Mesenchymal stem cell (in vitro differentiated cells and primary cell): Measurements from ENCODE around the gene GAMT.

Experiments used
- DNase-seq: peaks from one replicate; pipeline ENCODE4 v3.0.0-alpha.2; 2013
- H2AFZ ChIP-seq: one replicate; pipeline ENCODE4 v1.6.1; 2013; ENCODE audit warnings: low read depth, mild to moderate bottlenecking, control low read depth, inconsistent platforms, low read length, moderate library complexity
- H2AK5ac ChIP-seq: 2 replicates; pipeline ENCODE4 v1.6.1; 2013; ENCODE audit warnings: low read length, moderate library complexity, mild to moderate bottlenecking, inconsistent platforms; ENCODE audit not compliant: severe bottlenecking
- H2BK120ac ChIP-seq: one replicate; pipeline ENCODE4 v1.6.1; 2013; ENCODE audit warnings: low read depth, mild to moderate bottlenecking, inconsistent platforms, low read length, moderate library complexity
- H2BK12ac ChIP-seq, 2 experiments: one replicate each; pipeline ENCODE4 v1.6.1; 2013; ENCODE audit warnings: inconsistent platforms in 2 of 2, low read length in 2 of 2, mild to moderate bottlenecking in 2 of 2, moderate library complexity in 2 of 2, control low read depth in 1 of 2
- H2BK15ac ChIP-seq: one replicate; pipeline ENCODE4 v1.6.1; 2013; ENCODE audit warnings: mild to moderate bottlenecking, low read depth, inconsistent platforms; ENCODE audit not compliant: poor library complexity, severe bottlenecking
- H2BK5ac ChIP-seq: 2 replicates; pipeline ENCODE4 v1.6.1; 2013; ENCODE audit warnings: low read depth, mild to moderate bottlenecking, low read length, control low read depth, inconsistent platforms; ENCODE audit not compliant: poor library complexity, severe bottlenecking
- H3K14ac ChIP-seq, 2 experiments: one replicate each; pipeline ENCODE4 v1.6.1; 2013; ENCODE audit warnings: inconsistent platforms in 2 of 2, low read length in 2 of 2, control low read depth in 1 of 2, mild to moderate bottlenecking in 1 of 2, moderate library complexity in 1 of 2
- H3K18ac ChIP-seq, 2 experiments: one replicate each; pipeline ENCODE4 v1.6.1; 2013; ENCODE audit warnings: inconsistent platforms in 2 of 2, low read length in 2 of 2, control low read depth in 1 of 2, low read depth in 1 of 2, mild to moderate bottlenecking in 1 of 2
- H3K23ac ChIP-seq, 2 experiments: one replicate each; pipeline ENCODE4 v1.6.1; 2013; ENCODE audit warnings: inconsistent platforms in 2 of 2, low read length in 2 of 2, mild to moderate bottlenecking in 2 of 2, moderate library complexity in 2 of 2, control low read depth in 1 of 2
- H3K27ac ChIP-seq: 2 replicates; pipeline ENCODE4 v1.5.1; 2013; ENCODE audit warnings: mild to moderate bottlenecking, moderate library complexity, low read length, control low read depth, inconsistent platforms; ENCODE audit not compliant: poor library complexity, severe bottlenecking
- H3K27me3 ChIP-seq, 2 experiments: 2 replicates each; pipeline versions ENCODE4 v1.6.1 to v1.7.0; 2013; ENCODE audit warnings: low read length in 2 of 2, mild to moderate bottlenecking in 2 of 2, moderate library complexity in 2 of 2, control low read depth in 1 of 2, inconsistent platforms in 1 of 2; ENCODE audit not compliant: control insufficient read depth in 1 of 2, insufficient read depth in 1 of 2
- H3K36me3 ChIP-seq, 2 experiments: 2 replicates each; pipeline versions ENCODE4 v1.6.1 to v1.7.0; 2013; ENCODE audit warnings: low read length in 2 of 2, control low read depth in 1 of 2, inconsistent platforms in 1 of 2, low read depth in 1 of 2, mild to moderate bottlenecking in 1 of 2; ENCODE audit not compliant: insufficient read depth in 2 of 2, control insufficient read depth in 1 of 2
- H3K4ac ChIP-seq, 2 experiments: one replicate each; pipeline ENCODE4 v1.6.1; 2013; ENCODE audit warnings: inconsistent platforms in 2 of 2, low read length in 2 of 2, mild to moderate bottlenecking in 2 of 2, moderate library complexity in 2 of 2, control low read depth in 1 of 2, low read depth in 1 of 2
- H3K4me1 ChIP-seq: 2 replicates; pipeline ENCODE4 v1.6.1; 2013; ENCODE audit warnings: low read depth, low read length, control low read depth; ENCODE audit not compliant: control insufficient read depth, insufficient read depth
- H3K4me2 ChIP-seq: 2 replicates; pipeline ENCODE4 v1.6.1; 2013; ENCODE audit warnings: low read length, mild to moderate bottlenecking, inconsistent platforms; ENCODE audit not compliant: poor library complexity, severe bottlenecking
- H3K4me3 ChIP-seq, 2 experiments: 2 replicates each; pipeline versions ENCODE4 v1.5.1 to v1.7.0; 2013; ENCODE audit warnings: low read length in 2 of 2, mild to moderate bottlenecking in 2 of 2, control low read depth in 1 of 2, low read depth in 1 of 2; ENCODE audit not compliant: insufficient read depth in 1 of 2
- H3K79me1 ChIP-seq: replicated peaks from 2 replicates; pipeline ENCODE4 v1.6.1; 2013; ENCODE audit warnings: mild to moderate bottlenecking, control low read depth, low read length, inconsistent platforms; ENCODE audit not compliant: poor library complexity, severe bottlenecking
- H3K9ac ChIP-seq: 2 replicates; pipeline ENCODE4 v1.7.0; 2013; ENCODE audit warnings: mild to moderate bottlenecking, low read length, moderate library complexity
- H3K9me3 ChIP-seq: 2 replicates; pipeline ENCODE4 v1.7.0; 2013; ENCODE audit warnings: mild to moderate bottlenecking, low read length; ENCODE audit not compliant: control insufficient read depth
- H4K8ac ChIP-seq: one replicate; pipeline ENCODE4 v1.6.1; 2013; ENCODE audit warnings: inconsistent platforms, mild to moderate bottlenecking, low read length, moderate library complexity
- H4K91ac ChIP-seq: one replicate; pipeline ENCODE4 v1.6.1; 2013; ENCODE audit warnings: mild to moderate bottlenecking, low read length, inconsistent platforms
- WGBS: methylation state at CpG from one replicate; pipeline ENCODE4 v1.1.7; 2013; ENCODE audit warnings: mixed read lengths; 5-methylcytosine and 5-hydroxymethylcytosine counted together

GAMT gene

GRCh38 chr19:1357531-1358109 is 43.7 kb downstream of the GAMT start:
- Histone ChIP-seq H2AK5ac (no peak overlapping the region), H3K36me3 (peaks cover 27 to 47% of the 10 kb centered on the region in 2 experiments), H3K4ac (no peak overlapping the region), H3K79me1 (peaks cover 11% of the 10 kb centered on the region), H3K4me3 (no peak overlapping the region), H2AFZ (no peak overlapping the region), H2BK120ac (no peak overlapping the region), H3K4me2 (no peak overlapping the region), H2BK12ac (no peak overlapping the region), H2BK15ac (no peak overlapping the region), H2BK5ac (no peak overlapping the region), H3K4me1 (peaks cover 32% of the 10 kb centered on the region), H3K9ac (no peak overlapping the region), H3K9me3 (no peaks in the 10 kb centered on the region), H4K8ac (no peak overlapping the region), H3K27ac (no peak overlapping the region), H3K18ac (no peak overlapping the region), H3K14ac (no peak overlapping the region), H3K27me3 (no peaks in the 10 kb centered on the region), H3K23ac (no peak overlapping the region), H4K91ac (no peak overlapping the region)
- DNase-seq = no peak
- 89% methylated on average over 22 of the region's 24 CpGs for WGBS

- Histone ChIP-seq H2BK15ac (no peak overlapping the region), H4K91ac (no peak overlapping the region), H3K36me3 (peaks cover 24 to 40% of the 10 kb centered on the region in 2 experiments), H3K4me3 (peak overlapping the region in 1 of 2 experiments; percentile 84), H2AK5ac (no peak overlapping the region), H3K27ac (no peak overlapping the region), H3K27me3 (no peaks in the 10 kb centered on the region), H3K23ac (no peak overlapping the region), H3K18ac (no peak overlapping the region), H3K9ac (peak overlapping the region; percentile 86), H2BK12ac (no peak overlapping the region), H3K9me3 (no peaks in the 10 kb centered on the region), H3K4ac (no peak overlapping the region), H3K79me1 (peaks cover 11% of the 10 kb centered on the region), H3K4me2 (no peak overlapping the region), H2BK5ac (no peak overlapping the region), H4K8ac (no peak overlapping the region), H3K14ac (no peak overlapping the region), H2BK120ac (no peak overlapping the region), H3K4me1 (peaks cover 26% of the 10 kb centered on the region), H2AFZ (no peak overlapping the region)
- 27% methylated on average over 1 of the region's 3 CpGs for WGBS
- peak; percentile 22 for DNase-seq
Measured at GRCh38 chr19:1356508-1356865, 44.9 kb downstream of the GAMT start.

- peak; percentile 30 for DNase-seq
- Histone ChIP-seq H3K14ac (peak overlapping the region in 1 of 2 experiments; percentile 96), H2BK120ac (no peak overlapping the region), H3K4me3 (peak overlapping the region; percentile 81 to 84), H3K27me3 (no peaks in the 10 kb centered on the region), H3K4me2 (peak overlapping the region; percentile 95), H2AK5ac (no peak overlapping the region), H3K4ac (peak overlapping the region in 1 of 2 experiments; percentile 9), H3K36me3 (peaks cover 24 to 40% of the 10 kb centered on the region in 2 experiments), H3K9ac (peak overlapping the region; percentile 86), H3K79me1 (peaks cover 11% of the 10 kb centered on the region), H3K9me3 (no peaks in the 10 kb centered on the region), H2BK15ac (peak overlapping the region; percentile 67), H3K18ac (peak overlapping the region in 1 of 2 experiments; percentile 95), H3K23ac (peak overlapping the region in 1 of 2 experiments; percentile 86), H4K8ac (no peak overlapping the region), H2BK12ac (peak overlapping the region in 1 of 2 experiments; percentile 50), H3K4me1 (peaks cover 24% of the 10 kb centered on the region), H3K27ac (no peak overlapping the region), H2BK5ac (no peak overlapping the region), H2AFZ (peak overlapping the region; percentile 75), H4K91ac (no peak overlapping the region)
- 37% methylated on average over 32 of the region's 32 CpGs for WGBS
Measured at GRCh38 chr19:1355568-1356507, 45.5 kb downstream of the GAMT start.

- Histone ChIP-seq H3K18ac (peak overlapping the region; percentile 82 to 95), H3K23ac (peak overlapping the region; percentile 61 to 86), H3K79me1 (peaks cover 11% of the 10 kb centered on the region), H3K27ac (no peak overlapping the region), H3K9ac (peak overlapping the region; percentile 86), H2AK5ac (no peak overlapping the region), H2BK120ac (no peak overlapping the region), H2BK15ac (peak overlapping the region; percentile 67), H2BK5ac (no peak overlapping the region), H2BK12ac (peak overlapping the region in 1 of 2 experiments; percentile 50), H3K27me3 (no peaks in the 10 kb centered on the region), H3K4me1 (peaks cover 16% of the 10 kb centered on the region), H3K4ac (peak overlapping the region; percentile 62 to 91), H3K4me3 (peak overlapping the region; percentile 81 to 84), H3K9me3 (no peaks in the 10 kb centered on the region), H4K8ac (no peak overlapping the region), H3K36me3 (peaks cover 17 to 35% of the 10 kb centered on the region in 2 experiments), H2AFZ (peak overlapping the region; percentile 75), H3K14ac (peak overlapping the region in 1 of 2 experiments; percentile 96), H4K91ac (peak overlapping the region; percentile 84), H3K4me2 (peak overlapping the region; percentile 95)
- no peak for DNase-seq
- WGBS = under 1% methylated on average over 39 of the region's 61 CpGs
Measured at GRCh38 chr19:1354970-1355567, 46.3 kb downstream of the GAMT start.
